ENCODE results near the gene GPR156.

DNA sequence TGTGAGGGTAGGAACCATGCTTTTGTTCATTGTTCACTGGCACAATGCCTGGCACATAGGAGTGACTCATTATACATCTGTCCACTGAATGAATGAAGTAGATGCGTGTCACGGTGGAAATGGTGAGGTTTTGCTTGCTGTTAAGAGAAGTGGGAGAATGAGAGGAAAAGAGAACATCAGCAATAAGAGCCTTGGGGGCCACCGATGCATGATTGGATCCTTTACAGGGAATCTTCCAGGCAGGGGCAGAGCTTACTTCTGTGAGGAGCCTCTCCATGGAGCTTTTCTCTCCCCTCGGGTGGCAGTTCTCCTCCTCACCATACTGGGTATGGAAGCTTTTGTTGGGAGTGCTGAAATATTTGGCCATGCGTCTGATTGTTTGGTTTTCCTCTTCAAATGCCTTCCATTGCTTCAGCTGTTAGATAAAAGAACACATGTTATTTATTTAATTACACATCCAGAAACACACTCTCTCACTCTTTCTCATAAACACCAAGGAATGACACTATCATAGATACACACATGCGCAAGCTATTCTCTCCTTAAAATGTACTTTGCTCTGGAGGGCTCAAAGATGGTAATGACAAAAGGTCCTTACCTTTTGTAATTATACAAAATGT lies 111.9 kb downstream of the GPR156 start:
- TF ChIP-seq FOS (IDR thresholded peaks at IDR 0.05; ENCODE audit: borderline replicate concordance, insufficient read depth, low read length) (no peak), POLR2A (IDR thresholded peaks at IDR 0.05; ENCODE audit: low read depth, low read length) (no peak), CTCF (IDR thresholded peaks at IDR 0.05; ENCODE audit: extremely low read depth in 1 of 2, insufficient read depth in 1 of 2, low read depth in 1 of 2, low read length in 2 of 2) (no peak)

Measured in endothelial cell of umbilical vein (primary cell).